HEK293 (cell line): Measurements from ENCODE around the gene SBK2.

Experiments
- GLI4 ChIP-seq: fragments of 450-650 bp; formaldehyde crosslinking; IDR thresholded peaks from 2 replicates; pipeline ENCODE4 v1.5.1; 2016; ENCODE audit warnings: missing biosample characterization, missing genetic modification characterization
- HIC1 ChIP-seq: fragments of 450-650 bp; formaldehyde crosslinking; IDR thresholded peaks from 2 replicates; pipeline ENCODE4 v1.5.1; 2016; ENCODE audit warnings: missing biosample characterization, missing genetic modification characterization
- HOXA7 ChIP-seq: sonication (generic); formaldehyde crosslinking; IDR thresholded peaks from 2 replicates; pipeline ENCODE4 v1.8.1; 2022; ENCODE audit warnings: missing genetic modification reagents, borderline replicate concordance
- KLF16 ChIP-seq: fragments of 450-650 bp; formaldehyde crosslinking; IDR thresholded peaks from 2 replicates; pipeline ENCODE4 v1.5.1; 2017; ENCODE audit warnings: missing biosample characterization, missing genetic modification characterization
- MZF1 ChIP-seq: fragments of 450-650 bp; formaldehyde crosslinking; IDR thresholded peaks from 2 replicates; pipeline ENCODE4 v1.5.1; 2017; ENCODE audit warnings: missing biosample characterization, missing genetic modification characterization, borderline replicate concordance
- OSR2 ChIP-seq: fragments of 450-650 bp; formaldehyde crosslinking; IDR thresholded peaks from 2 replicates; pipeline ENCODE4 v1.5.1; 2016; ENCODE audit warnings: missing biosample characterization, missing genetic modification characterization
- OVOL3 ChIP-seq: fragments of 450-650 bp; formaldehyde crosslinking; IDR thresholded peaks from 2 replicates; pipeline ENCODE4 v1.5.1; 2016; ENCODE audit warnings: missing biosample characterization, missing genetic modification characterization
- REPIN1 ChIP-seq: fragments of 450-650 bp; formaldehyde crosslinking; IDR thresholded peaks from 2 replicates; pipeline ENCODE4 v1.5.1; 2017; ENCODE audit warnings: missing biosample characterization, missing genetic modification characterization, low read depth
- SALL2 ChIP-seq: fragments of 450-650 bp; formaldehyde crosslinking; IDR thresholded peaks from 2 replicates; pipeline ENCODE4 v1.5.0; 2017; ENCODE audit warnings: missing biosample characterization, mild to moderate bottlenecking, missing genetic modification characterization, borderline replicate concordance
- SCRT2 ChIP-seq: fragments of 450-650 bp; formaldehyde crosslinking; IDR thresholded peaks from 2 replicates; pipeline ENCODE4 v1.5.1; 2016; ENCODE audit warnings: missing biosample characterization, missing genetic modification characterization
- SP7 ChIP-seq: fragments of 450-650 bp; formaldehyde crosslinking; IDR thresholded peaks from 2 replicates; pipeline ENCODE4 v1.5.1; 2016; ENCODE audit warnings: missing biosample characterization, missing genetic modification characterization
- ZBTB7A ChIP-seq: fragments of 450-650 bp; formaldehyde crosslinking; IDR thresholded peaks from 2 replicates; pipeline ENCODE4 v1.5.1; 2016; ENCODE audit warnings: low read depth, missing biosample characterization, missing genetic modification characterization
- ZNF114 ChIP-seq: fragments of 450-650 bp; formaldehyde crosslinking; IDR thresholded peaks from 2 replicates; pipeline ENCODE4 v1.5.0; 2017; ENCODE audit warnings: missing biosample characterization, missing genetic modification characterization
- ZNF133 ChIP-seq: fragments of 450-650 bp; formaldehyde crosslinking; IDR thresholded peaks from 2 replicates; pipeline ENCODE4 v1.5.1; 2016; ENCODE audit warnings: missing biosample characterization, missing genetic modification characterization
- ZNF146 ChIP-seq: fragments of 450-650 bp; formaldehyde crosslinking; IDR thresholded peaks from 2 replicates; pipeline ENCODE4 v1.5.1; 2016; ENCODE audit warnings: missing biosample characterization, missing genetic modification characterization
- ZNF155 ChIP-seq: fragments of 450-650 bp; formaldehyde crosslinking; IDR thresholded peaks from 2 replicates; pipeline ENCODE4 v1.5.1; 2016; ENCODE audit warnings: missing biosample characterization, missing genetic modification characterization
- ZNF202 ChIP-seq: fragments of 450-650 bp; formaldehyde crosslinking; IDR thresholded peaks from 2 replicates; pipeline ENCODE4 v1.5.1; 2016; ENCODE audit warnings: missing biosample characterization, missing genetic modification characterization, borderline replicate concordance
- ZNF211 ChIP-seq: fragments of 450-650 bp; formaldehyde crosslinking; IDR thresholded peaks from 2 replicates; pipeline ENCODE4 v1.5.1; 2016; ENCODE audit warnings: low read depth, missing biosample characterization, missing genetic modification characterization
- ZNF214 ChIP-seq: fragments of 450-650 bp; formaldehyde crosslinking; IDR thresholded peaks from 2 replicates; pipeline ENCODE4 v1.5.1; 2017; ENCODE audit warnings: missing biosample characterization, mild to moderate bottlenecking, missing genetic modification characterization, borderline replicate concordance
- ZNF292 ChIP-seq: fragments of 450-650 bp; formaldehyde crosslinking; IDR thresholded peaks from 2 replicates; pipeline ENCODE4 v1.5.1; 2016; ENCODE audit warnings: low read depth, missing biosample characterization, missing genetic modification characterization, borderline replicate concordance
- ZNF302 ChIP-seq: fragments of 450-650 bp; formaldehyde crosslinking; IDR thresholded peaks from 2 replicates; pipeline ENCODE4 v1.5.1; 2016; ENCODE audit warnings: missing biosample characterization, missing genetic modification characterization, low read depth
- ZNF311 ChIP-seq: fragments of 450-650 bp; formaldehyde crosslinking; IDR thresholded peaks from 2 replicates; pipeline ENCODE4 v1.5.1; 2017; ENCODE audit warnings: missing biosample characterization, missing genetic modification characterization, borderline replicate concordance
- ZNF366 ChIP-seq: fragments of 450-650 bp; formaldehyde crosslinking; conservative IDR thresholded peaks from 2 replicates; pipeline ENCODE4 v1.5.1; 2016; ENCODE audit warnings: missing biosample characterization, missing genetic modification characterization
- ZNF426 ChIP-seq: fragments of 450-650 bp; formaldehyde crosslinking; IDR thresholded peaks from 2 replicates; pipeline ENCODE4 v1.5.1; 2017; ENCODE audit warnings: missing biosample characterization, missing genetic modification characterization, mild to moderate bottlenecking, inconsistent platforms, moderate library complexity
- ZNF473 ChIP-seq: fragments of 450-650 bp; formaldehyde crosslinking; IDR thresholded peaks from 2 replicates; pipeline ENCODE4 v1.5.1; 2017; ENCODE audit warnings: missing biosample characterization, missing genetic modification characterization
- ZNF544 ChIP-seq: fragments of 450-650 bp; formaldehyde crosslinking; IDR thresholded peaks from 2 replicates; pipeline ENCODE4 v1.5.0; 2017; ENCODE audit warnings: missing biosample characterization, missing genetic modification characterization
- ZNF610 ChIP-seq: fragments of 450-650 bp; formaldehyde crosslinking; IDR thresholded peaks from 2 replicates; pipeline ENCODE4 v1.5.1; 2016; ENCODE audit warnings: missing biosample characterization, missing genetic modification characterization, borderline replicate concordance
- ZNF621 ChIP-seq: fragments of 450-650 bp; formaldehyde crosslinking; IDR thresholded peaks from 2 replicates; pipeline ENCODE4 v1.5.1; 2017; ENCODE audit warnings: missing biosample characterization, missing genetic modification characterization
- ZNF654 ChIP-seq: fragments of 450-650 bp; formaldehyde crosslinking; IDR thresholded peaks from 2 replicates; pipeline ENCODE4 v1.5.1; 2016; ENCODE audit warnings: low read depth, missing biosample characterization, missing genetic modification characterization
- ZNF660 ChIP-seq: fragments of 450-650 bp; IDR thresholded peaks from 2 replicates; pipeline ENCODE4 v1.5.1; 2018; ENCODE audit warnings: missing biosample characterization, mild to moderate bottlenecking, missing genetic modification characterization
- ZNF777 ChIP-seq: fragments of 450-650 bp; formaldehyde crosslinking; IDR thresholded peaks from 2 replicates; pipeline ENCODE4 v1.5.1; 2017; ENCODE audit warnings: missing biosample characterization, missing genetic modification characterization, borderline replicate concordance
- ZNF792 ChIP-seq: fragments of 450-650 bp; formaldehyde crosslinking; IDR thresholded peaks from 2 replicates; pipeline ENCODE4 v1.5.1; 2016; ENCODE audit warnings: missing biosample characterization, missing genetic modification characterization
- ZNF830 ChIP-seq: fragments of 450-650 bp; IDR thresholded peaks from 2 replicates; pipeline ENCODE4 v1.5.0; 2018; ENCODE audit warnings: missing biosample characterization, missing genetic modification characterization, low read depth, mild to moderate bottlenecking, moderate library complexity
- TF ChIP-seq, protein P1 (sequence below): fragments of 450-650 bp; IDR thresholded peaks from 2 replicates; pipeline ENCODE4 v1.5.1; 2018; ENCODE audit warnings: missing biosample characterization, mild to moderate bottlenecking, missing genetic modification characterization
- TF ChIP-seq, protein P2 (sequence below): fragments of 450-650 bp; formaldehyde crosslinking; IDR thresholded peaks from 2 replicates; pipeline ENCODE4 v1.5.1; 2016; ENCODE audit warnings: missing biosample characterization, missing genetic modification characterization, borderline replicate concordance

SBK2 gene

DNA sequence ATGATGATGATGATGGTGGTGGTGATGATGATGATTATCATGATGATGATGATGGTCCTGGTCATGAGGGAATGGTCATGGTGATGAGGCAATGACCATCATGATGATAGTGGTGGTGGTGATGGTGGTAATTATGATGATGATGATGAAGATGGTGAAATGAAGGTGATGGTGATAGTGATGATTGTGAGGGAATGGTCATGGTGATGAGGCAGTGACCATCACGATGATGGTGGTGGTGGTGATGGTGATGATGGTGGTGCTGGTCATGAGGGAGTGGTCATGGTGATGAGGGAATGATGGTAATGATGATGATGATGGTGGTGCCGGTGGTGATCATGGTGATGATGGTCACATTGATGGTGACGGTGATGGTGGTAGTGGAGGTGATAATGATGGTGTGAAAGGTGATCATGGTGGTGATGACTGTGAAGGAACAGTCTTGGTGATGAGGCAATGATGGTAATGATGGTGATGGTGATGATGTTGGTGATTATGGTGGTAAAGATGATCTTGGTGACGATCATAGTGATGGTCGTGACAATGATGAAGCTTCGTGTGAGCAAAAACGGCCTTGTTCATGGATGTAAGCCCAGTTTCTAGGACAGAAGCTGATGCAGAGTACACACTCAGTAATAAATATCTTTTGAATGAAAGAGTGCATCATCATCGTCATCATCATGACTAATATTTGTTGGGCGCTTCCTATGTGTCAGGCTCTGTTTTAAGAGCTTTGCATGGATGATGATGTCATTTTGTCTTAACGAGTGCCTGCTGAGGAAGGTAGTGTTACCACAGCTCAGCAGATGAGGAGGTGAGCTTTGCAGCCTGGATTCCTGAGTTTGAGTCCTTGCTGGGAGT is 17.3 kb downstream of the SBK2 start (continued):
- no peak for TF ChIP-seq ZNF292 (tag by site-specific recombination)
- peak; percentile 89 for TF ChIP-seq SALL2
- TF ChIP-seq HIC1: peak; percentile 82
- TF ChIP-seq ZNF654 (tag by site-specific recombination): 0 out of 2 replicates have a peak, but pooled peaks have one; percentile 3
- no peak for TF ChIP-seq ZNF214
- TF ChIP-seq HOXA7: no peak
- peak; percentile 90; the same call in 1 of the 2 replicates for TF ChIP-seq ZNF114 (tag by site-specific recombination)
- no peak; the same call in 1 of the 2 replicates for TF ChIP-seq ZNF544
- TF ChIP-seq SCRT2: peak; percentile 47
- peak; percentile 75 for TF ChIP-seq ZNF211 (tag by site-specific recombination)
- no peak; the same call in 1 of the 2 replicates for TF ChIP-seq GLI4 (tag by site-specific recombination)
- TF ChIP-seq SP7 (tag by site-specific recombination): peak; percentile 73
- no peak for TF ChIP-seq ZNF426
- no peak for TF ChIP-seq ZNF302 (tag by site-specific recombination)
- peak; percentile 58; the same call in 1 of the 2 replicates for TF ChIP-seq ZNF133
- TF ChIP-seq ZNF311 (tag by site-specific recombination): 0 out of 2 replicates have a peak, but pooled peaks have one; percentile 86
- peak; percentile 61; the same call in 1 of the 2 replicates for TF ChIP-seq OSR2
- TF ChIP-seq ZNF473: peak; percentile 13; the same call in 1 of the 2 replicates
- TF ChIP-seq ZNF777 (tag by site-specific recombination): peak; percentile 35
- no peak for TF ChIP-seq ZNF146 (tag by site-specific recombination)
- peak; percentile 88 for TF ChIP-seq ZNF366 (tag by site-specific recombination)
- peak; percentile 86; the same call in 1 of the 2 replicates for TF ChIP-seq ZNF792
- TF ChIP-seq ZNF660 (tag by site-specific recombination): peak; percentile 99
- peak; percentile 60; the same call in 1 of the 2 replicates for TF ChIP-seq ZBTB7A
- TF ChIP-seq, protein P1, sequence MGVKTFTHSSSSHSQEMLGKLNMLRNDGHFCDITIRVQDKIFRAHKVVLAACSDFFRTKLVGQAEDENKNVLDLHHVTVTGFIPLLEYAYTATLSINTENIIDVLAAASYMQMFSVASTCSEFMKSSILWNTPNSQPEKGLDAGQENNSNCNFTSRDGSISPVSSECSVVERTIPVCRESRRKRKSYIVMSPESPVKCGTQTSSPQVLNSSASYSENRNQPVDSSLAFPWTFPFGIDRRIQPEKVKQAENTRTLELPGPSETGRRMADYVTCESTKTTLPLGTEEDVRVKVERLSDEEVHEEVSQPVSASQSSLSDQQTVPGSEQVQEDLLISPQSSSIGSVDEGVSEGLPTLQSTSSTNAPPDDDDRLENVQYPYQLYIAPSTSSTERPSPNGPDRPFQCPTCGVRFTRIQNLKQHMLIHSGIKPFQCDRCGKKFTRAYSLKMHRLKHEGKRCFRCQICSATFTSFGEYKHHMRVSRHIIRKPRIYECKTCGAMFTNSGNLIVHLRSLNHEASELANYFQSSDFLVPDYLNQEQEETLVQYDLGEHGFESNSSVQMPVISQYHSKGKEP (tag by site-specific recombination): no peak
- 0 out of 2 replicates have a peak, but pooled peaks have one; percentile 40 for TF ChIP-seq ZNF621 (tag by site-specific recombination)
- no peak for TF ChIP-seq MZF1 (tag by site-specific recombination)
- no peak for TF ChIP-seq ZNF830 (tag by site-specific recombination)
- no peak for TF ChIP-seq ZNF610 (tag by site-specific recombination)
- TF ChIP-seq, protein P2, sequence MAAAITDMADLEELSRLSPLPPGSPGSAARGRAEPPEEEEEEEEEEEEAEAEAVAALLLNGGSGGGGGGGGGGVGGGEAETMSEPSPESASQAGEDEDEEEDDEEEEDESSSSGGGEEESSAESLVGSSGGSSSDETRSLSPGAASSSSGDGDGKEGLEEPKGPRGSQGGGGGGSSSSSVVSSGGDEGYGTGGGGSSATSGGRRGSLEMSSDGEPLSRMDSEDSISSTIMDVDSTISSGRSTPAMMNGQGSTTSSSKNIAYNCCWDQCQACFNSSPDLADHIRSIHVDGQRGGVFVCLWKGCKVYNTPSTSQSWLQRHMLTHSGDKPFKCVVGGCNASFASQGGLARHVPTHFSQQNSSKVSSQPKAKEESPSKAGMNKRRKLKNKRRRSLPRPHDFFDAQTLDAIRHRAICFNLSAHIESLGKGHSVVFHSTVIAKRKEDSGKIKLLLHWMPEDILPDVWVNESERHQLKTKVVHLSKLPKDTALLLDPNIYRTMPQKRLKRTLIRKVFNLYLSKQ (tag by site-specific recombination): no peak
- TF ChIP-seq ZNF202 (tag by site-specific recombination): no peak
- no peak for TF ChIP-seq ZNF155
- TF ChIP-seq KLF16 (tag by site-specific recombination): no peak
- no peak for TF ChIP-seq REPIN1
- TF ChIP-seq OVOL3 (tag by site-specific recombination): no peak
